ENCODE measurements around the gene ESX1. TPM values are rescaled to one million over a fixed set of nuclear protein-coding genes. Genes with fewer than 3 reads are reported as not detected.

ESX1 gene
- not detected for total RNA-seq

DNA sequence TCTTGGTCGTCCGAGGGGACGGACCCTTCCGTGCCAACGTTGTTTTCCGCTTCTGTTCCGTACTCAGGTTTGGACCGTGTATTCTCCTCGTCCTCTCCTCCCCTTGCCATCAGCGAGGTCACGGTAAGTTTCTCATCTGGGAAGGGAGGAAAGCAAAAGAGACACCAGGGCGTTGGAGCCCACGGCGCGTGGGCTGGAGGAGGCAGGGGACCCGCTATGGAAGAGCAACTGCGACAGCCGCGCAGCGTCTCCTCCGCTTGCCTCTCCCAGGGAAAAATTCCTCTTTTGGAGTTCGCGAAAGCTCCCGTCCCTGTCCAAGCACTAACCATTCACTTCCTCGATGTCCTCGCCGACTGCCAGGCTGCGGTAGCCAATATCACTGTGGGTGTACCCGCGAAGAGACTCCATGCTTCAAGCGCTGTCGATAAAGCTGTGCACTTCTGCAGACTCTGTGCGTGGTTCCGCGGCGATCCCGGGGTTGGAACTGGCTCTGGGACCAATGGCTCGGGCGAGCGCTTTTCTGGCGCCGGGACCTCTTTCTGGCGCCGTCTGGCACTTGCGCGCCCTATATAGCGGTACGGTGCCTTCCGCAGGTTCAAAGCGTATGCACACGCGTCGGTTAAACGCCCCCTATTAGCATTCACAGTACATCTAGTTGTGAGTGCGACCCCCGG lies at the start of gene ESX1:
TSS of gene ESX1 (minus strand) at position 492 of the 674 bp plus-strand sequence. CDS start at position 408, 84 bp downstream.

Other genes with a start within 250 kb of the ESX1 start
- not detected for gene H2BW1, start 241.2 kb downstream of the ESX1 start, total RNA-seq
- gene H2BW2, start 215.0 kb downstream of the ESX1 start, total RNA-seq, result not detected
- 56.3 TPM for gene TMSB15C, start 178.7 kb downstream of the ESX1 start, total RNA-seq
- 18.2 TPM for gene ZCCHC18, start 142.4 kb downstream of the ESX1 start, total RNA-seq
- 17.5 TPM for gene SLC25A53, start 97.9 kb downstream of the ESX1 start, total RNA-seq
- 64.8 TPM for gene FAM199X, start 88.5 kb downstream of the ESX1 start, total RNA-seq

All from parietal lobe (tissue), 1 donor.